Kidney (tissue), 14 donors: ENCODE measurements around the gene PPFIBP1. TPM values are rescaled to one million over a fixed set of nuclear protein-coding genes. Genes with fewer than 3 reads are reported as not detected.
A peak's percentile ranks its signal among the peaks of the same experiment; 100 is the strongest.

Experiments used
- DNase-seq, 5 donors: peaks; one replicate each; pipeline ENCODE4 v3.0.0-alpha.2; 2013 to 2020
- FAIRE-seq: peaks from 2 replicates; lab custom pipeline; 2012; peaks lifted over from hg19 to GRCh38; lab: Jason Lieb, UNC
- H3K27ac ChIP-seq, 2 donors: one replicate each; pipeline ENCODE4 v1.7.0; 2013; ENCODE audit warnings: low read depth in 2 of 2, low read length in 2 of 2, inconsistent platforms in 1 of 2
- H3K27me3 ChIP-seq: one replicate; pipeline ENCODE4 v1.7.1; 2013; ENCODE audit warnings: low read length, inconsistent platforms; ENCODE audit not compliant: control insufficient read depth, insufficient read depth
- H3K36me3 ChIP-seq, 3 donors: one replicate each; pipeline versions ENCODE4 v1.7.0 to v1.7.1; 2013; ENCODE audit warnings: low read length in 3 of 3, control low read depth in 1 of 3, inconsistent platforms in 1 of 3; ENCODE audit not compliant: insufficient read depth in 3 of 3, control insufficient read depth in 2 of 3
- H3K4me1 ChIP-seq, 3 donors: one replicate each; pipeline versions ENCODE4 v1.7.0 to v1.7.1; 2013; ENCODE audit warnings: low read length in 3 of 3, inconsistent platforms in 1 of 3, low read depth in 1 of 3; ENCODE audit not compliant: control insufficient read depth in 2 of 3, insufficient read depth in 2 of 3
- H3K4me3 ChIP-seq, 3 donors: one replicate each; pipeline versions ENCODE4 v1.7.0 to v1.8.1; 2013; ENCODE audit warnings: low read length in 3 of 3, control low read depth in 1 of 3, inconsistent platforms in 1 of 3
- H3K9ac ChIP-seq, 3 donors: one replicate each; pipeline versions ENCODE4 v1.7.0 to v1.7.1; 2013; ENCODE audit warnings: low read length in 3 of 3, control low read depth in 1 of 3, inconsistent platforms in 1 of 3
- H3K9me3 ChIP-seq, 3 donors: one replicate each; pipeline versions ENCODE4 v1.7.0 to v1.7.1; 2013; ENCODE audit warnings: low read length in 3 of 3, control low read depth in 1 of 3, inconsistent platforms in 1 of 3; ENCODE audit not compliant: control insufficient read depth in 2 of 3, insufficient read depth in 1 of 3
- intact Hi-C: fragments of 100-400 bp; cut with DNase I; formaldehyde crosslinking; loops from one replicate; pipeline ENCODE4 v1.11.1; 2022
- polyA plus RNA-seq: library from polyadenylated mRNA; stranded (reverse); fragments of 350-450 nt; fragmentation: Illumina TruSeq; extraction: RNeasy Lipid Tissue Mini Kit (QIAGEN cat#74804); gene quantifications from one replicate; pipeline ENCODE4 v1.2.3, GENCODE V29; 2014; ENCODE audit warnings: low read depth, low replicate concordance; ENCODE audit not compliant: insufficient read depth
- total RNA-seq: library from RNA; stranded (reverse); fragmentation: NEBNext Ultra II Directional; extraction: Animal tissue kit (Norgen Biotek cat#: 25700); gene quantifications from one replicate; pipeline ENCODE4 v1.2.1, GENCODE V29; 2021
- TF ChIP-seq, protein P1 (sequence below): IDR thresholded peaks from 3 replicates; pipeline ENCODE4 v1.5.1; 2012; ENCODE audit warnings: mild to moderate bottlenecking, moderate library complexity, borderline replicate concordance; ENCODE audit not compliant: insufficient read depth; ENCODE audit errors: extremely low read depth
- donor health status: control.
- donor health status: control.
- donor health status: control.
- donor health status: control.
- donor health status: control.
- donor health status: DM: yes; HTN: yes; CAD: no.
- donor health status: Normal renal cell carcinoma (clear cell type).

PPFIBP1 gene
- total and polyA plus RNA-seq, 2 donors from 2014 or later, result 12.7 to 175 TPM

DNA sequence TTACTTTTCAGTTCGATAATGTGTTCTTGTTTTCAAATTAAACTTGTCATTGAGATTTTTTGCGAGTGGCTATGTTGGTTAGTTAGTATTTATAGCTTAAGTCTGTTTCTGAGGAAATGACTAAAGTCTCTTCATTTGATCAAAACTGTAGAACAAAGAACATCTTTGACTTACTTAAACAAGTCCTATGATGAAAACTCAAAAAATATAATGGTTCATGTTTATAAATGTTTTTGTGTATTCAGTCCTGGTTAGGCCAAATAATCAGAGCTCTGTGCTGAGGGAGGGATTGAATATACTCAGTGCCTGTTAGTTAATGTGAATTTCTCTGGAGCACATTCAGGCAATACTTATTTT lies 51.7 kb downstream of the PPFIBP1 start:
- Histone ChIP-seq H3K4me3 (no peak overlapping the region), H3K36me3 (peaks cover 4 to 11% (median 5%) of the 10 kb centered on the region in 3 donors), H3K27me3 (no peaks in the 10 kb centered on the region), H3K4me1 (peaks cover 0 to 8% (median 4%) of the 10 kb centered on the region in 3 donors), H3K9ac (no peak overlapping the region), H3K9me3 (no peaks in the 10 kb centered on the region), H3K27ac (peak overlapping the region in 1 of 2 donors; percentile 48)
- intact Hi-C loops, result no loop called here
- DNase-seq, result no peak
- TF ChIP-seq, protein P1, sequence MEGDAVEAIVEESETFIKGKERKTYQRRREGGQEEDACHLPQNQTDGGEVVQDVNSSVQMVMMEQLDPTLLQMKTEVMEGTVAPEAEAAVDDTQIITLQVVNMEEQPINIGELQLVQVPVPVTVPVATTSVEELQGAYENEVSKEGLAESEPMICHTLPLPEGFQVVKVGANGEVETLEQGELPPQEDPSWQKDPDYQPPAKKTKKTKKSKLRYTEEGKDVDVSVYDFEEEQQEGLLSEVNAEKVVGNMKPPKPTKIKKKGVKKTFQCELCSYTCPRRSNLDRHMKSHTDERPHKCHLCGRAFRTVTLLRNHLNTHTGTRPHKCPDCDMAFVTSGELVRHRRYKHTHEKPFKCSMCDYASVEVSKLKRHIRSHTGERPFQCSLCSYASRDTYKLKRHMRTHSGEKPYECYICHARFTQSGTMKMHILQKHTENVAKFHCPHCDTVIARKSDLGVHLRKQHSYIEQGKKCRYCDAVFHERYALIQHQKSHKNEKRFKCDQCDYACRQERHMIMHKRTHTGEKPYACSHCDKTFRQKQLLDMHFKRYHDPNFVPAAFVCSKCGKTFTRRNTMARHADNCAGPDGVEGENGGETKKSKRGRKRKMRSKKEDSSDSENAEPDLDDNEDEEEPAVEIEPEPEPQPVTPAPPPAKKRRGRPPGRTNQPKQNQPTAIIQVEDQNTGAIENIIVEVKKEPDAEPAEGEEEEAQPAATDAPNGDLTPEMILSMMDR, result no peak
- peak; percentile 8 for FAIRE-seq

DNA sequence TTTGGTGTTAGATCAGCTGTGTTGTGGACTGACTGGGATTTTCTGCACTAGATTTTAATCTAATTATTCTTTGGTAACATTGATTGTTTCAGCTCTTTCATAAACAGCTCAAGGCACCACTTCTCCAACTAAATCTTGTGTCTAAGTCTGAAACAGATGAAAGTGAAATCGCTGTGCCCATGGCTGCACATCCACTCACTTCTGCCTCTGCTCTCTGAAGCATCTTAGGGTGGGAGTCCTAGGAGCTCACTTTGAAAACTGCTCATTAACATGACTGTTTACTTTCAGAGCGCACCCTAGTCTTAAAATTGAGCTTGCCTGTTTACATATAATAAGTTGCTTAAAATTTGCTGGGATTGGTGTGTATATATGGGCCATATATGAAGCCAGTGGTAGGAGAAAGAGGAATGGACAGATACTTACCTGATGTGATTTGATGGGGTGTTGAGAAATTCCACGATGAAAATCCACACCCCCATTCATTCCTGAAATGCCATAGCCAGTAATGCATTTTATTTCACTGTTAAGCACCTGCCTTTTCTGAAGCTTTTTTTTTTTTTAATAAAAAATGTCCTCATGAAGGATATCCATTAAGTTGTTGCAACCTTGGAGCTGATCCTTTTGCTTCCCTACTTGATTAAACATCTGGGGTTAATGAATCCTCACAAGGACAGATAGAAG lies 52.8 kb downstream of the PPFIBP1 start:
- H3K36me3 ChIP-seq, result peaks cover 4 to 11% (median 5%) of the 10 kb centered on the region in 3 donors
- peaks cover 0 to 8% (median 4%) of the 10 kb centered on the region in 3 donors for H3K4me1 ChIP-seq
- intact Hi-C loops, result no loop called here
- no peak overlapping the region for H3K9ac ChIP-seq
- no peaks in the 10 kb centered on the region for H3K9me3 ChIP-seq
- H3K4me3 ChIP-seq, result no peak overlapping the region
- DNase-seq, result no peak
- no peaks in the 10 kb centered on the region for H3K27me3 ChIP-seq
- no peak for FAIRE-seq
- TF ChIP-seq, protein P1, result no peak
- H3K27ac ChIP-seq, result no peak overlapping the region

DNA sequence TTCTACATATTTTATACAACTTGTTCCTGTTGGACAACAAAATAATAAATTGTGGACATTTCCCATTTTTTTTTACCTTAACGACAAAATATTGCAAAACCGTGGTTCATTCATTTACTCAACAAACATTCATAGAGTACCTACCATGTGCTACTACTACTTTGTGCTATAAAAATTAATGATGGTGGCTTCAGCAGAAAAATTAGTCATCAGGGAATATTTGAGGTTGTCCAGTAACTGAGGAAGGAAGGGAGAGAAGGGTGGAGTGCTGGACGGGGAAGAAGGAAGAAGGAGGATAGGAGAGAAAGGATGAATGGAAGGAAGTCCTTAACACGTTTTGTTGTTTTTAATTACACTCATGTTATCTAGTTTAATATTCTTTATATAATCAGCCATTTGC lies 53.7 kb downstream of the PPFIBP1 start:
- no peaks in the 10 kb centered on the region for H3K27me3 ChIP-seq
- no peak overlapping the region for H3K9ac ChIP-seq
- DNase-seq, result no peak
- intact Hi-C loops, result no loop called here
- peaks cover 4 to 11% (median 5%) of the 10 kb centered on the region in 3 donors for H3K36me3 ChIP-seq
- H3K9me3 ChIP-seq, result no peaks in the 10 kb centered on the region
- no peak overlapping the region for H3K27ac ChIP-seq
- TF ChIP-seq, protein P1, result no peak
- H3K4me1 ChIP-seq, result peaks cover 0 to 8% (median 4%) of the 10 kb centered on the region in 3 donors
- no peak for FAIRE-seq
- H3K4me3 ChIP-seq, result no peak overlapping the region
